ENCODE measurements around the gene TMEM218.

TMEM218 gene

GRCh38 chr11:125070699-125071254 is 40.6 kb downstream of the TMEM218 start:
- Histone ChIP-seq H2AFZ (ENCODE audit: insufficient read depth, low read length, poor library complexity) (no peak overlapping the region), H4K12ac (ENCODE audit: low read depth, low read length) (no peak overlapping the region), H3K27ac (ENCODE audit: low read depth, low read length) (no peak overlapping the region), H2AK5ac (ENCODE audit: low read length) (no peak overlapping the region), H3K23ac (ENCODE audit: low read length) (no peak overlapping the region), H2BK12ac (ENCODE audit: low read length) (no peak overlapping the region), H3K4me3 (ENCODE audit: low read depth, low read length) (no peak overlapping the region), H4K8ac (ENCODE audit: low read depth, low read length) (no peak overlapping the region), H3K79me2 (ENCODE audit: control insufficient read depth, insufficient read depth, low read length, poor library complexity) (no peaks in the 10 kb centered on the region), H2BK5ac (ENCODE audit: low read depth, low read length, poor library complexity) (no peak overlapping the region), H3K9ac (ENCODE audit: low read length) (no peak overlapping the region), H3K79me1 (ENCODE audit: low read length) (no peaks in the 10 kb centered on the region), H3K4me2 (ENCODE audit: low read length) (no peak overlapping the region), H3K14ac (ENCODE audit: low read length) (no peak overlapping the region), H3K36me3 (ENCODE audit: control insufficient read depth in 1 of 2, insufficient read depth in 2 of 2, low read length in 2 of 2) (no peaks in the 10 kb centered on the region), H4K91ac (ENCODE audit: low read depth, low read length) (no peak overlapping the region), H3K27me3 (ENCODE audit: insufficient read depth, low read length) (no peaks in the 10 kb centered on the region), H3K4me1 (ENCODE audit: control insufficient read depth in 1 of 2, insufficient read depth in 2 of 2, low read length in 2 of 2) (peaks cover 0 to 8% of the 10 kb centered on the region in 2 experiments), H3K4ac (ENCODE audit: low read depth, low read length) (no peak overlapping the region), H3K18ac (ENCODE audit: low read length) (no peak overlapping the region), H2BK120ac (ENCODE audit: insufficient read depth, low read length, poor library complexity) (no peak overlapping the region), H3K9me3 (ENCODE audit: insufficient read depth, low read depth, low read length) (no peaks in the 10 kb centered on the region)
- DNase-seq, result peak; percentile 27 to 54
- no CpG with 5 or more reads among the region's 7 CpGs for WGBS (ENCODE audit: extremely low coverage, insufficient coverage, insufficient read length)

GRCh38 chr11:125069796-125070195 is 41.6 kb downstream of the TMEM218 start:
- Histone ChIP-seq H3K36me3 (ENCODE audit: control insufficient read depth in 1 of 2, insufficient read depth in 2 of 2, low read length in 2 of 2) (no peaks in the 10 kb centered on the region), H4K12ac (ENCODE audit: low read depth, low read length) (no peak overlapping the region), H4K8ac (ENCODE audit: low read depth, low read length) (no peak overlapping the region), H3K79me2 (ENCODE audit: control insufficient read depth, insufficient read depth, low read length, poor library complexity) (no peaks in the 10 kb centered on the region), H2AFZ (ENCODE audit: insufficient read depth, low read length, poor library complexity) (no peak overlapping the region), H2AK5ac (ENCODE audit: low read length) (no peak overlapping the region), H3K14ac (ENCODE audit: low read length) (no peak overlapping the region), H3K9ac (ENCODE audit: low read length) (no peak overlapping the region), H2BK12ac (ENCODE audit: low read length) (no peak overlapping the region), H4K91ac (ENCODE audit: low read depth, low read length) (no peak overlapping the region), H3K4me2 (ENCODE audit: low read length) (no peak overlapping the region), H3K4me3 (ENCODE audit: low read depth, low read length) (no peak overlapping the region), H2BK120ac (ENCODE audit: insufficient read depth, low read length, poor library complexity) (no peak overlapping the region), H2BK5ac (ENCODE audit: low read depth, low read length, poor library complexity) (no peak overlapping the region), H3K4ac (ENCODE audit: low read depth, low read length) (no peak overlapping the region), H3K23ac (ENCODE audit: low read length) (no peak overlapping the region), H3K18ac (ENCODE audit: low read length) (no peak overlapping the region), H3K79me1 (ENCODE audit: low read length) (no peaks in the 10 kb centered on the region), H3K9me3 (ENCODE audit: insufficient read depth, low read depth, low read length) (no peaks in the 10 kb centered on the region), H3K27ac (ENCODE audit: low read depth, low read length) (no peak overlapping the region), H3K27me3 (ENCODE audit: insufficient read depth, low read length) (peaks cover 2% of the 10 kb centered on the region), H3K4me1 (ENCODE audit: control insufficient read depth in 1 of 2, insufficient read depth in 2 of 2, low read length in 2 of 2) (peaks cover 0 to 8% of the 10 kb centered on the region in 2 experiments)
- no CpG with 5 or more reads among the region's 5 CpGs for WGBS (ENCODE audit: extremely low coverage, insufficient coverage, insufficient read length)
- no peak for DNase-seq

GRCh38 chr11:125069008-125069407 is 42.4 kb downstream of the TMEM218 start:
- H4K8ac ChIP-seq (ENCODE audit: low read depth, low read length), result no peak overlapping the region
- no peak overlapping the region for H2BK5ac ChIP-seq (ENCODE audit: low read depth, low read length, poor library complexity)
- no peaks in the 10 kb centered on the region for H3K79me1 ChIP-seq (ENCODE audit: low read length)
- H3K4ac ChIP-seq (ENCODE audit: low read depth, low read length), result no peak overlapping the region
- peaks cover 0 to 8% of the 10 kb centered on the region in 2 experiments for H3K4me1 ChIP-seq (ENCODE audit: control insufficient read depth in 1 of 2, insufficient read depth in 2 of 2, low read length in 2 of 2)
- no peak overlapping the region for H2AK5ac ChIP-seq (ENCODE audit: low read length)
- H2BK12ac ChIP-seq (ENCODE audit: low read length), result no peak overlapping the region
- H4K12ac ChIP-seq (ENCODE audit: low read depth, low read length), result no peak overlapping the region
- no peak overlapping the region for H3K27ac ChIP-seq (ENCODE audit: low read depth, low read length)
- H3K18ac ChIP-seq (ENCODE audit: low read length), result no peak overlapping the region
- no peaks in the 10 kb centered on the region for H3K9me3 ChIP-seq (ENCODE audit: insufficient read depth, low read depth, low read length)
- H3K4me2 ChIP-seq (ENCODE audit: low read length), result no peak overlapping the region
- no CpG with 5 or more reads among the region's 4 CpGs for WGBS (ENCODE audit: extremely low coverage, insufficient coverage, insufficient read length)
- no peaks in the 10 kb centered on the region for H3K36me3 ChIP-seq (ENCODE audit: control insufficient read depth in 1 of 2, insufficient read depth in 2 of 2, low read length in 2 of 2)
- H2AFZ ChIP-seq (ENCODE audit: insufficient read depth, low read length, poor library complexity), result no peak overlapping the region
- H3K4me3 ChIP-seq (ENCODE audit: low read depth, low read length), result no peak overlapping the region
- H2BK120ac ChIP-seq (ENCODE audit: insufficient read depth, low read length, poor library complexity), result no peak overlapping the region
- H3K9ac ChIP-seq (ENCODE audit: low read length), result no peak overlapping the region
- H3K79me2 ChIP-seq (ENCODE audit: control insufficient read depth, insufficient read depth, low read length, poor library complexity), result no peaks in the 10 kb centered on the region
- no peak overlapping the region for H3K14ac ChIP-seq (ENCODE audit: low read length)
- H3K23ac ChIP-seq (ENCODE audit: low read length), result no peak overlapping the region
- DNase-seq, result no peak
- H3K27me3 ChIP-seq (ENCODE audit: insufficient read depth, low read length), result peaks cover 5% of the 10 kb centered on the region
- H4K91ac ChIP-seq (ENCODE audit: low read depth, low read length), result no peak overlapping the region

- Histone ChIP-seq H2BK5ac (ENCODE audit: low read depth, low read length, poor library complexity) (no peak overlapping the region), H2AFZ (ENCODE audit: insufficient read depth, low read length, poor library complexity) (no peak overlapping the region), H2AK5ac (ENCODE audit: low read length) (no peak overlapping the region), H3K23ac (ENCODE audit: low read length) (no peak overlapping the region), H3K4me1 (ENCODE audit: control insufficient read depth in 1 of 2, insufficient read depth in 2 of 2, low read length in 2 of 2) (peaks cover 5 to 12% of the 10 kb centered on the region in 2 experiments), H3K79me1 (ENCODE audit: low read length) (no peaks in the 10 kb centered on the region), H3K79me2 (ENCODE audit: control insufficient read depth, insufficient read depth, low read length, poor library complexity) (no peaks in the 10 kb centered on the region), H4K8ac (ENCODE audit: low read depth, low read length) (no peak overlapping the region), H3K18ac (ENCODE audit: low read length) (no peak overlapping the region), H3K14ac (ENCODE audit: low read length) (no peak overlapping the region), H3K36me3 (ENCODE audit: control insufficient read depth in 1 of 2, insufficient read depth in 2 of 2, low read length in 2 of 2) (no peaks in the 10 kb centered on the region), H3K27me3 (ENCODE audit: insufficient read depth, low read length) (peaks cover 12% of the 10 kb centered on the region), H2BK120ac (ENCODE audit: insufficient read depth, low read length, poor library complexity) (no peak overlapping the region), H3K9me3 (ENCODE audit: insufficient read depth, low read depth, low read length) (no peaks in the 10 kb centered on the region), H3K9ac (ENCODE audit: low read length) (no peak overlapping the region), H4K91ac (ENCODE audit: low read depth, low read length) (no peak overlapping the region), H3K27ac (ENCODE audit: low read depth, low read length) (no peak overlapping the region), H3K4me2 (ENCODE audit: low read length) (no peak overlapping the region), H4K12ac (ENCODE audit: low read depth, low read length) (no peak overlapping the region), H2BK12ac (ENCODE audit: low read length) (no peak overlapping the region), H3K4me3 (ENCODE audit: low read depth, low read length) (no peak overlapping the region), H3K4ac (ENCODE audit: low read depth, low read length) (no peak overlapping the region)
- WGBS (ENCODE audit: extremely low coverage, insufficient coverage, insufficient read length), result no CpG with 5 or more reads among the region's 4 CpGs
- no peak for DNase-seq
Measured at GRCh38 chr11:125068368-125068767, 43.1 kb downstream of the TMEM218 start.

Data from trophoblast cell (in vitro differentiated cells and primary cell).